Activated B cell treated with CpG ODN at 0.5 μM for 24 hours (primary cell): ENCODE measurements around the gene INPP5B. TPM values are rescaled to one million over a fixed set of nuclear protein-coding genes. Genes with fewer than 3 reads are reported as not detected.

Source experiments
- ATAC-seq: fragments of 200-7000 bp; cut with Tn5 transposase; one replicate; pipeline ENCODE4 v1.10.0; 2021; ENCODE audit warnings: low read depth, mild to moderate bottlenecking, moderate library complexity
- CTCF ChIA-PET: fragments of 350-600 bp; sonication (Branson Sonifier 250); formaldehyde crosslinking; loops from one replicate; lab custom pipeline; 2021; ENCODE audit warnings: antibody characterized with exemption; lab: Charles Lee
- POLR2A ChIA-PET: fragments of 350-600 bp; sonication (Branson Sonifier 250); formaldehyde crosslinking; loops from one replicate; lab custom pipeline; 2021; ENCODE audit warnings: antibody characterized with exemption; lab: Charles Lee
- DNase-seq: peaks from one replicate; pipeline ENCODE4 v3.0.0; 2022
- H3K27ac Mint-ChIP-seq: one replicate; pipeline ENCODE4 v1.8.0; 2020; ENCODE audit warnings: mixed read lengths
- H3K27me3 Mint-ChIP-seq: one replicate; pipeline ENCODE4 v1.8.0; 2021; ENCODE audit warnings: mixed read lengths
- H3K36me3 Mint-ChIP-seq: one replicate; pipeline ENCODE4 v1.8.0; 2021; ENCODE audit warnings: low read depth, mixed read lengths
- H3K4me1 Mint-ChIP-seq: one replicate; pipeline ENCODE4 v1.8.0; 2021; ENCODE audit warnings: mixed read lengths
- H3K4me3 Mint-ChIP-seq: one replicate; pipeline ENCODE4 v1.8.0; 2020; ENCODE audit warnings: mild to moderate bottlenecking, mixed read lengths
- H3K9me3 Mint-ChIP-seq: one replicate; pipeline ENCODE4 v1.8.0; 2020; ENCODE audit warnings: mixed read lengths
- CTCF ChIP-seq: fragments of 200-600 bp; IDR thresholded peaks from one replicate; pipeline ENCODE4 v1.8.0; 2022; ENCODE audit warnings: antibody characterized with exemption, mild to moderate bottlenecking
- intact Hi-C: fragments of 100-400 bp; cut with micrococcal nuclease; formaldehyde crosslinking; loops from one replicate; pipeline ENCODE4 v1.15.1; 2024
- total RNA-seq: library from RNA; stranded (reverse); gene quantifications from 2 replicates; pipeline ENCODE4 v1.2.3, GENCODE V29; 2022

The INPP5B gene
- total RNA-seq, 1 donor from 2014 or later = 70.3 TPM

GRCh38 chr1:37825506-37825905 is 121.3 kb downstream of the INPP5B start:
- intact Hi-C loops = no loop called here
- no peak for ATAC-seq
- no peak for TF ChIP-seq CTCF
- peaks cover 74% of the 10 kb centered on the region for H3K36me3 Mint-ChIP-seq
- H3K27me3 Mint-ChIP-seq = no peaks in the 10 kb centered on the region
- peak overlapping the region; percentile 12 for H3K27ac Mint-ChIP-seq
- ChIA-PET CTCF (no interaction called here), POLR2A (no interaction called here)
- no peak overlapping the region for H3K4me3 Mint-ChIP-seq
- no peaks in the 10 kb centered on the region for H3K9me3 Mint-ChIP-seq
- no peak for DNase-seq
- H3K4me1 Mint-ChIP-seq = peaks cover 9% of the 10 kb centered on the region

DNA sequence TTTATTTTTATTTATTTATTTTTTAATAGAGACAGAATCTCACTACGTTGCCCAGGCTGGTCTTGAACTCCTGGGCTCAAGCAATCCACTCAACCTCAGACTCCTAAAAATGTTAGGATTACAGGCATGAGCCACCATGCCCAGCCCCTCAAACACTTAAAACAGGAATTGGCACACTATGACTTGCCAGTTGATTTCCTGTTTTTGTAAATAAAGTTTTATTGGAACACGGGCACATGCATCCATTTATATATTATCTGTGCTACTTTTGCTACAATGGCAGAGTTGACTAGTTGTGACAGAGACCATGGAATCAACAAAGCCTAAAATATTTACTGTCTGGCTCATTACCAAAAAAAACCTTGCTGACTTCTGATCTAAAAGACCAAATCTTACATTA is 122.9 kb downstream of the INPP5B start:
- Mint-ChIP-seq H3K4me1 (peaks cover 18% of the 10 kb centered on the region), H3K36me3 (peaks cover 74% of the 10 kb centered on the region), H3K4me3 (no peak overlapping the region), H3K9me3 (no peaks in the 10 kb centered on the region), H3K27ac (no peak overlapping the region), H3K27me3 (no peaks in the 10 kb centered on the region)
- no peak for TF ChIP-seq CTCF
- intact Hi-C loops = no loop called here
- ChIA-PET POLR2A (no interaction called here), CTCF (interaction anchor here (1.8 kb wide), 1 partner anchor 36 kb away, joined by 5 read pairs; the partner anchor contains the start of gene MTF1)
- no peak for ATAC-seq
- no peak for DNase-seq

DNA sequence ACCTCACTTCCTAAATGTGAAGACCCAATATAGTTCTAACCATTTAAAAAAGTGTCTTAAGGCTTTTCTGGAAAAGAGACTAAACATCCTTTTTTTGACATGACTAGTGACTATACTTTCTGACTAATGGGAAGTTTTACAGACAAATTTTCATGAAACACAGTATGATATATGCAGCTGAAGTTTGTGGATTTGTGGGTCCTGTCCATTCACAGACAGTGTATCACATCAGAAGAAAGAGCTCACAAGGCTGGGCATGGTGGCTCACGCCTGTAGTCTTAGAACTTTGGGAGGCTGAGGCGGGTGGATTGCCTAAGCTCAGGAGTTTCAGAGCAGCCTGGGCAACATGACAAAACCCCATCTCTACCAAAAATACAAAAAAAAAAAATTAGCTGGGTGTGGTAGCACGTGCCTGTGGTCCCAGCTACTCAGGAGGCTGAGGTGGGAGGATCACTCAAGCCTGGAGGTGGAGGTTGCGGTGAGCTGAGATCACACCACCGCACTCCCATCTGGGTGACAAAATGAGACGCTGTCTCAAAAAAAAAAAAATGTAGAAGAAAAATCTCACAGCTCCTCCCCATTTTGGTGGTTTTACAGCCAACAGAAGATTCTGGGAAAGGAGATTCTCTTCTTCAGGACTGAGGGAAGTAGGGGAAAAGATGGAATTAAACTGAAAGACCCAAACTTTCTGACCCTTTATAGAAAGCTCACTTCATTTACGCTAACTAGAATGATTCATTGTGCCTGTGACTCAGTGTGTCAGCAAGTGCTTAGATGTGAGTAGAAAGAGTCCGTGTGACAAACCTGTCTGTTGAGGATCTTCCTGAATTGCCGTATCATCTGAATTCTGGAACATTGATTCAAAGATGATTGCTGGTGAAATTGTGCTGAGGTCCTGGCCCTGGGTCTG is 123.7 kb downstream of the INPP5B start:
- DNase-seq (no peak), ATAC-seq (no peak)
- H3K27ac Mint-ChIP-seq = no peak overlapping the region
- ChIA-PET CTCF (interaction anchor here (1.8 kb wide), 1 partner anchor 37 kb away, joined by 5 read pairs; the partner anchor contains the start of gene MTF1), POLR2A (interaction anchor here (0.7 to 1.9 kb wide), 2 partner anchors 15 to 180 kb away, joined by 3 to 8 read pairs; partner anchors contain the start of genes C1orf122 and YRDC)
- no peak for TF ChIP-seq CTCF
- peaks cover 69% of the 10 kb centered on the region for H3K36me3 Mint-ChIP-seq
- peaks cover 18% of the 10 kb centered on the region for H3K4me1 Mint-ChIP-seq
- no peaks in the 10 kb centered on the region for H3K9me3 Mint-ChIP-seq
- H3K27me3 Mint-ChIP-seq = no peaks in the 10 kb centered on the region
- intact Hi-C loops = no loop called here
- H3K4me3 Mint-ChIP-seq = no peak overlapping the region

- intact Hi-C loops = no loop called here
- no peak for ATAC-seq
- no peaks in the 10 kb centered on the region for H3K9me3 Mint-ChIP-seq
- H3K4me3 Mint-ChIP-seq = no peak overlapping the region
- POLR2A ChIA-PET = interaction anchor here (1.5 to 1.9 kb wide), 2 partner anchors 13 to 38 kb away, joined by 3 to 8 read pairs; partner anchors contain the start of genes C1orf122, MTF1 and YRDC
- CTCF ChIA-PET = interaction anchor here (0.6 kb wide), 1 partner anchor 200 kb away, joined by 4 read pairs; no protein-coding TSS in a partner anchor
- H3K4me1 Mint-ChIP-seq = peaks cover 18% of the 10 kb centered on the region
- no peak for DNase-seq
- no peaks in the 10 kb centered on the region for H3K27me3 Mint-ChIP-seq
- no peak for TF ChIP-seq CTCF
- peaks cover 71% of the 10 kb centered on the region for H3K36me3 Mint-ChIP-seq
- H3K27ac Mint-ChIP-seq = no peak overlapping the region
Observed at GRCh38 chr1:37821481-37821880, 125.4 kb downstream of the INPP5B start.

DNA sequence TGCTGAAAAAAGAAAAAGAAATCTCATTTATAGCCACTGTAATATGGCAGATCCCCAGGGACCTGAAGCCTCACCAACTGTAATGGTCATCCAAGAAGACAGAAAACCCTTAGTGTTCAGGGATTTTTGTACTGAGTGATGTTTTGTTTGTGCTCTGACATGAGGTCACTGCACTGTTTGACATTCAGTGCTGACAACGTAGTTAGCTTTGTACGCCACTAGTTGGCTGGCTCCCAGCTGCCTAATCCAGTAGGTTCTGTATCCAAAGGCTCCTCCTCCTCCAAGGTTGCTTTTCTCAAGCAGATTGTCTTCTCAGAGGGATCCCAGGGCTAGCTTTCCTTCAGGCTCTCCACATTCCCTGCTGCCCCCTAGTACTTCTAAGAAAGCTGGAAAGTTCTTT is 129.4 kb downstream of the INPP5B start:
- CTCF ChIA-PET = interaction anchor here (1.1 kb wide), 1 partner anchor 42 kb away, joined by 4 read pairs; the partner anchor contains the start of gene MTF1
- Mint-ChIP-seq H3K9me3 (no peaks in the 10 kb centered on the region), H3K27ac (no peak overlapping the region), H3K4me1 (peaks cover 10% of the 10 kb centered on the region), H3K4me3 (no peak overlapping the region), H3K36me3 (peaks cover 66% of the 10 kb centered on the region), H3K27me3 (no peaks in the 10 kb centered on the region)
- no peak for TF ChIP-seq CTCF
- POLR2A ChIA-PET = interaction anchor here (0.6 to 1.3 kb wide), 3 partner anchors 10 to 24 kb away, joined by 3 to 5 read pairs (median 4); partner anchors contain the start of genes C1orf122 and YRDC
- intact Hi-C loops = no loop called here
- DNase-seq = no peak
- no peak for ATAC-seq
